ENCODE results near the gene BCL2L13.

The BCL2L13 gene

DNA sequence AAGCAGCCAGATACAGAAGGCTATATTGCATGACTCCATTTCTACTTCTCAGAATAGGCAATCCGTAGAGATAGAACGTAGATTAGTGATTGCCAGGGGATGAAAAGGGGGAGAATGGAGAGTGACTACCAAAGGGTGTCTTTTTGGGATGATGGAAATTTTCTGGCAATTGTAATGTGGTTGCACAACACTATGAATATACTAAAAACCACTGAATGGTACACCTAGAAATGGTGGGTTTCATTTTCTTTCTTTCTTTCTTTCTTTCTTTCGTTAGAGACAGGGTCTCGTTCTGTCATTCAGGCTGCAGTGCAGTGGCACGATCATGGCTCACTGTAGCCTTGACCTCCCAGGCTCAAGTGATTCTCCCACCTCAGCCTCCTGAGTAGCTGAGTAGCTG lies 81.4 kb downstream of the BCL2L13 start:
- FAIRE-seq (no peak), DNase-seq (ENCODE audit: insufficient read length) (no peak)
- TF ChIP-seq POLR2AphosphoS5 (IDR thresholded peaks at IDR 0.05; ENCODE audit: low read depth, low read length) (no peak), TAF1 (IDR thresholded peaks at IDR 0.05; ENCODE audit: borderline replicate concordance, low read depth, low read length) (no peak), POLR2A (IDR thresholded peaks at IDR 0.05; ENCODE audit: low read depth, low read length) (no peak)

DNA sequence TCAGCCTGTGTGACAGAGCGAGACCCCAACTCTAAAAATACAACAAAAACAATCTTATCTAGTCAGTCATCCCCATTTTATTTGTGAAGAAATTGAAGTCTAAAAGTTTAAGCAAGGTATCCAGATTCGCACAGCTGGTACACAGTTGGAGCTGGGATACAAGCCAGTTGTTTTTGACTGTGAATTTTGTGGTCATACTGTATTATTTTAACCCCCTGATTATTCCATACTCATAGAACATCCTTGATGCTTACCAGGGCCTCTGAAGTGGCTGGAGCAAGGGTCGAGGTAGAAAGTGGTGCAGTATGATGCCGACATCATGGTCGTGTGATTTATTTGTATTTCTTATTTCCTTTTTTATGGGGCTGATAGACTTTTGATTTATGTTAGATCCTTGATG lies 85.7 kb downstream of the BCL2L13 start:
- TF ChIP-seq POLR2AphosphoS5 (IDR thresholded peaks at IDR 0.05; ENCODE audit: low read depth, low read length) = no peak
- no peak for TF ChIP-seq POLR2A (IDR thresholded peaks at IDR 0.05; ENCODE audit: low read depth, low read length)
- TF ChIP-seq TAF1 (IDR thresholded peaks at IDR 0.05; ENCODE audit: borderline replicate concordance, low read depth, low read length) = no peak
- DNase-seq (ENCODE audit: insufficient read length) = no peak
- FAIRE-seq = no peak

DNA sequence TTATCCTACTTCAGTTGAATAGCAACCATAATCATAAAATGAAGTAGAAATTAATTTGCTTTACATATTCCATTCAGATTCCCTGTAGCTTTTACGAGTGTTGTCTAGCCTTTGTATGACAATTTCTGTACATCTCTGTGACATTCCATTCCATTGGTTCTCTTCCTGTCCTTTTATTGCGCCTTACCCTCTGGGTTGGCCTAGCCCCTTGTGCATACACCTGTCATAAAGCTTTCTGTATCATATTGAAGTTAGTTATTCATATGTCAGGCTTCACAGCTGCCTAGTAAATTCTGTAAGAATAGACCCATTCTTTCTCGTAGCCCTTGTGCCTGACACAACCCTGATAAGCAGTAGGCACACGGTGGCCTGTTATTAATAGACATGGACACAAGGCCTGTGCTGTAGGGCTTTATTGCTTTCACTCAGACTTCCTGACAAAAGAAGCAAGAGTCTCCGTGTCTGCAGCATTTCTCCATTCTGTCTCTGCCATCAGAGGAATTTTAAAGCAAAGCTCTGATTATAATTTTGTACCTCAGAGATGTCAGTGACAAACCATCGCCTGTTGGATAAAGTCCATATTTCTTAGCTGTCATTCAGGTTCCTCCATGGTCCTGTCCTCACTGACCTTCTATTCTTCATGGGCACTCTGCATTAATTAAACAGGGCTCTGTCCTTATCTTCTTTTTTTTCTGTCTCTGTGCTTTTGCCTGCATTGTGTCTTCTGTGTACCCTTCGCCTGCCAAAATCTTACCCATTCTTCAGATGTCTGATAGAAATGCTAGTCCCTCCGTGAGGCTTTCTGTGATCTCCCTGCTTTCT lies 86.3 kb downstream of the BCL2L13 start:
- DNase-seq (ENCODE audit: insufficient read length) = no peak
- no peak for TF ChIP-seq POLR2A (IDR thresholded peaks at IDR 0.05; ENCODE audit: low read depth, low read length)
- TF ChIP-seq POLR2AphosphoS5 (IDR thresholded peaks at IDR 0.05; ENCODE audit: low read depth, low read length) = no peak
- TF ChIP-seq TAF1 (IDR thresholded peaks at IDR 0.05; ENCODE audit: borderline replicate concordance, low read depth, low read length) = no peak
- no peak for FAIRE-seq

DNA sequence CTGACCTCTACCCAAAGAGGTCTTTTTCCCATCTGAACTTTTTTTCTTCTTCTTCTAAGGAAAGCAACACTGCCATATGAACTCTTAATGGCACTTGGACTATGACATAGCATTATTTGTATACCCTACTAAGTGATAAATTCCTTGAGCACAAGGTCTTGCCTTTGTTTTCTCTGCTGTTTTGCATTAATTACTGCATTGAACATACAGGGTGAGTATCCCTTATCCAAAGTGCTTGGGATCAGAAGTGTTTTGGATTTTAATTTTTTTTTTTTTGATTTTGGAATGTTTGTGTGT lies 86.9 kb downstream of the BCL2L13 start:
- FAIRE-seq (no peak), DNase-seq (ENCODE audit: insufficient read length) (no peak)
- TF ChIP-seq POLR2A (IDR thresholded peaks at IDR 0.05; ENCODE audit: low read depth, low read length) (no peak), POLR2AphosphoS5 (IDR thresholded peaks at IDR 0.05; ENCODE audit: low read depth, low read length) (no peak), TAF1 (IDR thresholded peaks at IDR 0.05; ENCODE audit: borderline replicate concordance, low read depth, low read length) (no peak)

DNA sequence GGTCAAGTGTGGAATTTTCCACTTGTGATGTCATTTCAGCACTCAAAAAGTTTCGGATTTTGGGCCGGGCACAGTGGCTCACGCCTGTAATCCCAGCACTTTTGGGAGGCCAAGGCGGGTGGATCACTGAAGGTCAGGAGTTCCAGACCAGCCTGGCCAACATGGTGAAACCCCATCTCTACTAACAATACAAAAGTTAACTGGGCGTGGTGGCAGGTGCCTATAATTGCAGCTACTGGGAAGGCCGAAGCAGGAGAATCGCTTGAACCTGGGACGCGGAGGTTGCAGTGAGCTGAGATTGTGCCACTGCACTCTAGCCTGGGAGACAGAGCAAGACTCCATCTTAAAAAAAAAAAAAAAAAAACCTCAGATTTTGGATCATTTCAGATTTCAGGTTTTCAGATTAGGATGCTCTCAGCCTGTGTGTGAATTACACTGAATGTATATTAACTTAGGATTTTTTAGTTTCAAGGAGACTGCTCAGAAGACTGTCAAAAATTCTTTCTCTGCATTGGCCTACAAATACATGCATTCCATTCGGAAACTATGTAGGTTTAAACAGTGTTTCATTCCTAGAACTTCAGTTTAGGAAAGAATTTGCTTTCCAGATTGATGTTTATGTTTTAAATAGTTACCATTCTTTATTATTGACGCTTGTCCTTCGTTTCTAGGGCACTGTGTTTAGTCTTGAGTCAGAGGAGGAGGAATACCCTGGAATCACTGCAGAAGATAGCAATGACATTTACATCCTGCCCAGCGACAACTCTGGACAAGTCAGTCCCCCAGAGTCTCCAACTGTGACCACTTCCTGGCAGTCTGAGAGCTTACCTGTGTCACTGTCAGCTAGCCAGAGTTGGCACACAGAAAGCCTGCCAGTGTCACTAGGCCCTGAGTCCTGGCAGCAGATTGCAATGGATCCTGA lies 87.7 kb downstream of the BCL2L13 start:
- DNase-seq (ENCODE audit: insufficient read length) = no peak
- FAIRE-seq = no peak
- TF ChIP-seq POLR2A (IDR thresholded peaks at IDR 0.05; ENCODE audit: low read depth, low read length) (no peak), TAF1 (IDR thresholded peaks at IDR 0.05; ENCODE audit: borderline replicate concordance, low read depth, low read length) (no peak), POLR2AphosphoS5 (IDR thresholded peaks at IDR 0.05; ENCODE audit: low read depth, low read length) (no peak)

DNA sequence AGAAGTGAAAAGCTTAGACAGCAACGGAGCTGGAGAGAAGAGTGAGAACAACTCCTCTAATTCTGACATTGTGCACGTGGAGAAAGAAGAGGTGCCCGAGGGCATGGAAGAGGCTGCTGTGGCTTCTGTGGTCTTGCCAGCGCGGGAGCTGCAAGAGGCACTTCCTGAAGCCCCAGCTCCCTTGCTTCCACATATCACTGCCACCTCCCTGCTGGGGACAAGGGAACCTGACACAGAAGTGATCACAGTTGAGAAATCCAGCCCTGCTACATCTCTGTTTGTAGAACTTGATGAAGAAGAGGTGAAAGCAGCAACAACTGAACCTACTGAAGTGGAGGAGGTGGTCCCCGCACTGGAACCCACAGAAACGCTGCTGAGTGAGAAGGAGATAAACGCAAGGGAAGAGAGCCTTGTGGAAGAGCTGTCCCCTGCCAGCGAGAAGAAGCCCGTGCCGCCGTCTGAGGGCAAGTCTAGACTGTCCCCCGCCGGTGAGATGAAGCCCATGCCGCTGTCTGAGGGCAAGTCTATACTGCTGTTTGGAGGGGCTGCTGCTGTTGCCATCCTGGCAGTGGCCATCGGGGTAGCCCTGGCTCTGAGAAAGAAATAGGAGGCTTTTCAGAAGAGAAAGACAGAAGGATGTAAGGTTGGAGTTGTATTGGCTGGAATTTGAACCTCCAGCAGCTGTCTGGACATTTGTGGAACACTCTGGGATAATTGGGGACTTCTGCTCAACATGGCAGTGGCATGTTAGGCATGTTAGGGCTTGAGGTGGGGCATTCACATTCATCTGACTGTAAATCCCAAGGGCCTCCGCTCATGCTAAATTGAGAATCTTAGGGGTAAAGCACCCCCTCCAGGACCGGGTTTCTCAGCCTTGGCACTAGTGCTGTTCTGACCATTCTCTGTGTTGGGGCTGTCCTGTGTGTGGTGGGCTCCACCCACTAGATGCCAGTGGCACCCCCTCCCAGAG lies 88.7 kb downstream of the BCL2L13 start:
- TF ChIP-seq POLR2AphosphoS5 (IDR thresholded peaks at IDR 0.05; ENCODE audit: low read depth, low read length) = no peak
- TF ChIP-seq TAF1 (IDR thresholded peaks at IDR 0.05; ENCODE audit: borderline replicate concordance, low read depth, low read length) = no peak
- no peak for TF ChIP-seq POLR2A (IDR thresholded peaks at IDR 0.05; ENCODE audit: low read depth, low read length)
- no peak for DNase-seq (ENCODE audit: insufficient read length)
- FAIRE-seq = no peak

DNA sequence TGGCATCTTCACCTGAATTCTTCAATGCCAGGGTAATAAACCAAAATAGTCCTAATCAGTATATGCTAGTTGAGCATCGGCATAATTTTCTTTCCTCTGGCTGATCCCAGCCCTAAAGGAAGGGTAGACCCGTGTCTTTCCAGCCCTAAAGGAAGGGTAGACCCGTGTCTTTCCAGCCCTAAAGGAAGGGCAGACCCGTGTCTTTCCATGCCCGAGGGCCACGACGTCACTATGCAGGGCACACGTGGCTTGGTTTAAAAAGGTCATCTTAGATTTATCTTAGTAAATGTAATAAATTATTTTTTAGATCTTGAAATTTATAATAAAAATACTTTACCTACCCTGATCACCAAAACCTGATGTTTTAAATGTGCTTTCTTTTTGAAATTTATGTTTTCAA lies 90.2 kb downstream of the BCL2L13 start:
- TF ChIP-seq POLR2AphosphoS5 (IDR thresholded peaks at IDR 0.05; ENCODE audit: low read depth, low read length) = no peak
- TF ChIP-seq TAF1 (IDR thresholded peaks at IDR 0.05; ENCODE audit: borderline replicate concordance, low read depth, low read length) = no peak
- TF ChIP-seq POLR2A (IDR thresholded peaks at IDR 0.05; ENCODE audit: low read depth, low read length) = no peak
- FAIRE-seq (no peak), DNase-seq (ENCODE audit: insufficient read length) (no peak)

DNA sequence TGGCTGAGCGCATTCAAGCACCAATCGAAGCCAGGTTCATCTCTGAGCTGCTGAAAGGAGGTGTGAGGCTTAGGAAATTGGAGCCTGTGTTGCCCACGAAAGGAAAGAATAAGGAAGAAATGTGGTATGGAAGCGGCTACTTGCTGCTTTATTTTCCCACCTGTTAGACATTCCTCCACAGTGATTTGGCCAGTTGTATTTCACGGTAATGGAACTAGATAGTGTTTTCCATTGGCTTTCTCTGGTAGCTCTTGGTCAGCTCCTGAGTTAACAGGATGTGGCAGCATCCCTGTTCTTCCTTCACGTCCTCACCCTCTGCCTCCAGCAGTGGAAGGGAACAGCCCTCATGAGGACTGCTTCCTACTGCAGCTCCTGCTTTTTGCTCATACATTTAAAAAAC lies 91.0 kb downstream of the BCL2L13 start:
- no peak for TF ChIP-seq TAF1 (IDR thresholded peaks at IDR 0.05; ENCODE audit: borderline replicate concordance, low read depth, low read length)
- FAIRE-seq (no peak), DNase-seq (ENCODE audit: insufficient read length) (no peak)

DNA sequence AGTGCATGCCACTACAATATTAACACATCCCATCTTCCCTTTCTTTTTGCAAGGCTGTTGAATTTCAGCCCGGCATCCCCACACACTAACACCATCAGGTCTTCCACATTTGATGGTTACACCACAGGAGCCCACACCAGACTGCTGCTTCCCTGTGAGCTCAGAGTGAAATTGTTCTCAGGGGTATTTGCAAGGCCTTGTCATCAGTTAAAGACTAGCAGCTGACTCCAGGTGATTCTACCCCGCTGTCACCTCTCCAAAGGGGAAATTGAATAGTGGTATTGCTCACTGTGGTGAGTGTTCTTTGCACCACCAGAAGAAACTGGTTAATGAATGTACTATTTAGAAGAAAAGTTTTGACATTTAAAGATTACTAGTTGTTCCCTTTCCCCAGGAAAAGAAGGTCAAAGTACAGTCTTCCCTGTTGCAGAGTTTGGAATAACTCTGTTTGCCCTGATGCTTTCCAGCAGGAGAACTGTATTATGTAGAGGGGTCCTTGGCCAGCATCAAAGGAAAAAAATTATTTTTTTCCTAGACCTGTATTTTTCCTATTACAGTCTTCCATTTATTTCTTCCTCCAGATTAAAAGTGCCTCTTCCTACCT lies 93.8 kb downstream of the BCL2L13 start:
- DNase-seq (ENCODE audit: insufficient read length) = no peak
- TF ChIP-seq POLR2A (IDR thresholded peaks at IDR 0.05; ENCODE audit: low read depth, low read length) = no peak
- no peak for FAIRE-seq

DNA sequence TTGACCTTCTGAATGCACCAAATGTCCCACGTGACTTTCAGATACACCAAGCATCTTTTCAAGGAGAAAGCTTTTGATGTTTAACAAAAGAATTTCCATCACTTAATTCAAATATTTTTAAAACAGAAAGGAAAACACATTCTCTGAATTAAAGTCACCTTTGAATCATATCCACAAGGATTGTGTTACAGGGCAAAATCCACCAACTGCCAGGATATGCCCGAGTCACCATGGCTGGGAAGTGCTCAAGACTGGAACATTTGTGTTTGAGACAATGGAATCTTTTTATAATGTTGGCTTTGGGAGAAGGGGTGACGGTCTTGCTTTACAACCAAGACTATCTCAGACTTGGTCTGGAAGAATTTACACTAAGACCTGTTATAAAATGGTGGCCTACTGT lies 94.9 kb downstream of the BCL2L13 start:
- no peak for DNase-seq (ENCODE audit: insufficient read length)
- no peak for FAIRE-seq
- TF ChIP-seq TAF1 (IDR thresholded peaks at IDR 0.05; ENCODE audit: borderline replicate concordance, low read depth, low read length) = no peak
- no peak for TF ChIP-seq POLR2A (IDR thresholded peaks at IDR 0.05; ENCODE audit: low read depth, low read length)
- no peak; the same call in 1 of the 2 replicates for TF ChIP-seq POLR2AphosphoS5 (IDR thresholded peaks at IDR 0.05; ENCODE audit: low read depth, low read length)

DNA sequence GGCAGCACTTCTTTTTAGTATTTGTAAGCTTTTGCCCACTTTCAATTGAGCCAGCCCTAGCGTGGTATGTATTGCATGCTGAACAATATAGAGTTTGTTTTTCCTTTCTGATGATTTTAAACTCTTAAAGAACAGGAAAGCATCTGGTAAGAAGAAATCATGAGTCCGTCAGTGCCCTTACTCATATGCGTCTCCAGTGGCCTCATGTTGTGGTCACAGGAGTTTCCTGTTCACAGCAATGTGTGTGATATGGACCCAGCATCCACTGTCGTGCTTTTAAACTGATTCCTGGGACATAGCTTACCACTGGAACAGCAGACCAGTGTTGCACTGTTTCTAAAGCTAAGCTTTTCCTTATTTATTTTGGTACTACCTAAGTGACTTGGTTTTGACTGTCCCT lies 95.6 kb downstream of the BCL2L13 start:
- TF ChIP-seq POLR2A (IDR thresholded peaks at IDR 0.05; ENCODE audit: low read depth, low read length) (no peak), TAF1 (IDR thresholded peaks at IDR 0.05; ENCODE audit: borderline replicate concordance, low read depth, low read length) (no peak), POLR2AphosphoS5 (IDR thresholded peaks at IDR 0.05; ENCODE audit: low read depth, low read length) (no peak)
- no peak for DNase-seq (ENCODE audit: insufficient read length)
- FAIRE-seq = peak; percentile 36

Measured in GM12892 (cell line).